CD4-positive, alpha-beta memory T cell (primary cell): ENCODE measurements around the gene CAPZB. TPM values are rescaled to one million over a fixed set of nuclear protein-coding genes. Genes with fewer than 3 reads are reported as not detected.

ENCODE experiments used
- CTCF ChIA-PET: fragments of 350-600 bp; sonication (Branson Sonifier 250); formaldehyde crosslinking; loops from one replicate; lab custom pipeline; 2021; ENCODE audit warnings: inconsistent platforms; ENCODE audit not compliant: partially characterized antibody; lab: Charles Lee
- POLR2A ChIA-PET: fragments of 350-600 bp; sonication (Branson Sonifier 250); formaldehyde crosslinking; loops from one replicate; lab custom pipeline; 2021; ENCODE audit not compliant: partially characterized antibody; lab: Charles Lee
- DNase-seq, 5 donors: peaks; one replicate each; pipeline versions ENCODE4 v3.0.0 to v3.0.0-alpha.2; 2020 to 2022; ENCODE audit warnings: mixed read lengths in 1 of 5
- H3K27ac ChIP-seq: one replicate; pipeline ENCODE4 v1.7.0; 2013; ENCODE audit warnings: low read depth, low read length
- H3K27me3 ChIP-seq: 2 replicates; pipeline ENCODE4 v1.7.0; 2013; ENCODE audit warnings: mild to moderate bottlenecking, low read length, moderate library complexity; ENCODE audit not compliant: insufficient read depth
- H3K36me3 ChIP-seq: 2 replicates; pipeline ENCODE4 v1.7.0; 2013; ENCODE audit warnings: mild to moderate bottlenecking, low read length, moderate library complexity; ENCODE audit not compliant: insufficient read depth
- H3K4me1 ChIP-seq: 2 replicates; pipeline ENCODE4 v1.7.0; 2013; ENCODE audit warnings: mild to moderate bottlenecking, low read length, moderate library complexity; ENCODE audit not compliant: insufficient read depth
- H3K4me3 ChIP-seq, 2 donors: one replicate each; pipeline ENCODE4 v1.7.0; 2013; ENCODE audit warnings: low read length in 2 of 2, mild to moderate bottlenecking in 1 of 2
- H3K9me3 ChIP-seq, 2 donors: one replicate each; pipeline ENCODE4 v1.7.0; 2013; ENCODE audit warnings: low read length in 2 of 2, control low read depth in 1 of 2; ENCODE audit not compliant: control insufficient read depth in 1 of 2
- H3K27ac Mint-ChIP-seq, 7 donors: one replicate each; pipeline ENCODE4 v1.8.0; 2020 to 2021; ENCODE audit warnings: mixed read lengths in 7 of 7, mild to moderate bottlenecking in 6 of 7, inconsistent platforms in 3 of 7, moderate library complexity in 3 of 7
- H3K27me3 Mint-ChIP-seq, 2 donors: one replicate each; pipeline ENCODE4 v1.8.0; 2020 to 2021; ENCODE audit warnings: mixed read lengths in 2 of 2
- H3K36me3 Mint-ChIP-seq, 2 donors: one replicate each; pipeline ENCODE4 v1.8.0; 2020 to 2021; ENCODE audit warnings: mixed read lengths in 2 of 2, inconsistent platforms in 1 of 2, mild to moderate bottlenecking in 1 of 2
- H3K4me1 Mint-ChIP-seq, 4 donors: one replicate each; pipeline ENCODE4 v1.8.0; 2020 to 2021; ENCODE audit warnings: mixed read lengths in 4 of 4, mild to moderate bottlenecking in 1 of 4
- H3K4me3 Mint-ChIP-seq, 8 donors: one replicate each; pipeline ENCODE4 v1.8.0; 2020 to 2021; ENCODE audit warnings: mixed read lengths in 8 of 8, mild to moderate bottlenecking in 7 of 8, moderate library complexity in 6 of 8, inconsistent platforms in 3 of 8
- H3K9me3 Mint-ChIP-seq, 8 donors: one replicate each; pipeline ENCODE4 v1.8.0; 2020 to 2021; ENCODE audit warnings: mixed read lengths in 8 of 8, mild to moderate bottlenecking in 5 of 8, inconsistent platforms in 3 of 8, moderate library complexity in 1 of 8
- intact Hi-C: fragments of 100-400 bp; cut with micrococcal nuclease; formaldehyde crosslinking; loops from one replicate; pipeline ENCODE4 v1.15.1; 2023
- polyA plus RNA-seq, 2 donors: library from polyadenylated mRNA; unstranded; fragments of 300-500 nt; fragmentation: Illumina TruSeq; gene quantifications; one replicate each; pipeline ENCODE4 v1.2.3, GENCODE V29; 2021
- total RNA-seq, 2 experiments: library from RNA; stranded (reverse); gene quantifications; one replicate each; pipeline ENCODE4 v1.2.3, GENCODE V29; 2021

The CAPZB gene
- total and polyA plus RNA-seq, 4 experiments from 2014 or later = 244 to 602 (median 346) TPM

DNA sequence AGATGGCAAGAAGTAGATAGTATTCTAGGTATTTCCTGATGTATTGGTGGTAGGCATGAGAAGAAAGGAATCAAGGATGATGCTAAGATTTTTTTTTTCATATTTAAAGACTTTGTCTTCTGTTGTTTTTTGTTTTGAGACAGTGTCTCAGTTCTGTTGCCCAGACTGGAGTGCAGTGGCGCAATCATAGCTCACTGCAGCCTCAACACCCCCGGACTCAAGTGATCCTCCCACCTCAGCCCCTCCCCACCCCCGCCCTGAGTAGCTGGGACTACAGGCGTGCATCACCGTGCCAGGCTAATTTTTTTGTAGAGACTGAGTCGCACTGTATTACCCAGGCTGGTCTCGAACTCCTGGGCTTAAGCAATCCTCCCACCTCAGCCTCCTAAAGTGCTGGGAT, 2.8 kb upstream of the CAPZB start:
- peaks cover 32 to 65% (median 50%) of the 10 kb centered on the region in 4 donors for H3K4me1 Mint-ChIP-seq
- CTCF ChIA-PET = interaction anchor here (0.8 to 4.7 kb wide), 19 partner anchors 15 to 167 kb away, joined by 3 to 55 read pairs (median 4); no protein-coding TSS in a partner anchor
- DNase-seq = no peak
- H3K36me3 ChIP-seq = no peaks in the 10 kb centered on the region
- peaks cover 10 to 17% of the 10 kb centered on the region in 2 donors for H3K36me3 Mint-ChIP-seq
- POLR2A ChIA-PET = interaction anchor here (0.7 to 23.9 kb wide), 8 partner anchors 12 to 159 kb away, joined by 3 to 734 read pairs (median 11); a partner anchor contains a TSS
- no peaks in the 10 kb centered on the region for H3K27me3 ChIP-seq
- H3K27me3 Mint-ChIP-seq = no peaks in the 10 kb centered on the region
- H3K4me1 ChIP-seq = peaks cover 37% of the 10 kb centered on the region
- H3K27ac ChIP-seq = peak overlapping the region; percentile 22
- intact Hi-C loops = loop anchor here (5.0 kb wide), 4 partner anchors 51 to 236 kb away; partner anchors contain the start of genes AKR7A2, EMC1, MRTO4 and SLC66A1
- H3K4me3 Mint-ChIP-seq = peak overlapping the region in 5 of 8 donors; percentile 42 to 82 (median 77)
- H3K9me3 Mint-ChIP-seq = no peaks in the 10 kb centered on the region
- H3K27ac Mint-ChIP-seq = peak overlapping the region; percentile 76 to 96 (median 91)
- no peaks in the 10 kb centered on the region for H3K9me3 ChIP-seq
- no peak overlapping the region for H3K4me3 ChIP-seq

DNA sequence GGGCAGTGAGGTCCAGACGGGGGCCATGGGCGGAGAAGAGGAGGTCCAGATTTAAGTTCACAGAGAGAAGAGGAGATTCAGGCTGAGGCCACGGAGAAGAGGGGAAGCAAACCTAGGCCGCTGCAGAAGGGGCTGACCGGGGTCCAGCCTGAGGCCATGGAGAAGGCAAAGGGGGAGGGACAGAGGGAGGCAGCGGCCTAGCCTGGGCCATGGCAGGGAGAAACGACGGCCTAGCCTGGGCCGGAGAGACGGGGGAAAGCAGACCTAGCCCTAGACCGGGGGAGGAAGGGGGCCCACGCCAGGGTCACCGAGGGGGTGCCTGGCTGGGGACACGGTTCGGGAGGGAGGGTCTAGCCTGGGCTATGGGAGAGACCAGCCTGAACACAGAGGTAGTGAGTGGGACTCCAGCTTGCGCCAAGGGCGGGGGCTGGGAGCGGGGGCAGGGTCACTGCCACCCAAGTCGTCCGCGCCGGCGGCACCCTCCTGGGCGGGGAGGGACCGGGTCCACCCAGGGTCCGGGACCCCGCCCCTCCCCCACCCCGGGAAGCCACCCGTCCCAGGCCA, 459 bp downstream of the CAPZB start:
- Mint-ChIP-seq H3K9me3 (no peaks in the 10 kb centered on the region), H3K4me1 (peaks cover 51 to 76% (median 62%) of the 10 kb centered on the region in 4 donors), H3K27me3 (no peaks in the 10 kb centered on the region), H3K4me3 (peak overlapping the region; percentile 91 to 98 (median 94)), H3K27ac (peak overlapping the region; percentile 94 to 99 (median 97)), H3K36me3 (peaks cover 14 to 36% of the 10 kb centered on the region in 2 donors)
- POLR2A ChIA-PET = interaction anchor here (0.8 to 23.9 kb wide), 11 partner anchors 19 to 582 kb away, joined by 3 to 734 read pairs (median 5); partner anchors contain the start of gene NBL1
- peak overlapping the region; percentile 89 for H3K27ac ChIP-seq
- CTCF ChIA-PET = interaction anchor here (3.9 to 4.7 kb wide), 2 partner anchors 93 to 98 kb away, joined by 35 to 55 read pairs; no protein-coding TSS in a partner anchor
- no peaks in the 10 kb centered on the region for H3K27me3 ChIP-seq
- H3K4me3 ChIP-seq = peak overlapping the region; percentile 87 to 88
- peak in 2 of 5 donors; percentile 30 to 58 for DNase-seq
- peaks cover 8% of the 10 kb centered on the region for H3K36me3 ChIP-seq
- H3K9me3 ChIP-seq = no peaks in the 10 kb centered on the region
- intact Hi-C loops = loop anchor here (1.0 to 5.0 kb wide), 7 partner anchors 8 to 233 kb away; partner anchors contain the start of genes AKR7A2, EMC1, MRTO4 and SLC66A1
- H3K4me1 ChIP-seq = peaks cover 70% of the 10 kb centered on the region

GRCh38 chr1:19484338-19484797, 971 bp downstream of the CAPZB start:
- POLR2A ChIA-PET = interaction anchor here (0.8 to 23.9 kb wide), 12 partner anchors 19 to 167 kb away, joined by 3 to 734 read pairs (median 6); partner anchors contain the start of gene NBL1
- H3K9me3 Mint-ChIP-seq = no peaks in the 10 kb centered on the region

GRCh38 chr1:19483691-19484090, 1.6 kb downstream of the CAPZB start:
- Histone ChIP-seq H3K36me3 (peaks cover 8% of the 10 kb centered on the region), H3K27ac (peak overlapping the region; percentile 89), H3K4me1 (peaks cover 81% of the 10 kb centered on the region), H3K27me3 (no peaks in the 10 kb centered on the region), H3K4me3 (peak overlapping the region; percentile 87 to 88), H3K9me3 (no peaks in the 10 kb centered on the region)
- peak overlapping the region; percentile 94 to 99 (median 97) for H3K27ac Mint-ChIP-seq
- intact Hi-C loops = no loop called here
- peaks cover 14 to 47% of the 10 kb centered on the region in 2 donors for H3K36me3 Mint-ChIP-seq
- ChIA-PET CTCF (interaction anchor here (1.0 to 2.4 kb wide), 6 partner anchors 11 to 99 kb away, joined by 3 to 10 read pairs (median 6); no protein-coding TSS in a partner anchor), POLR2A (interaction anchor here (1.0 to 23.9 kb wide), 12 partner anchors 18 to 161 kb away, joined by 3 to 734 read pairs (median 5); partner anchors contain the start of gene NBL1)
- peaks cover 58 to 86% (median 70%) of the 10 kb centered on the region in 4 donors for H3K4me1 Mint-ChIP-seq
- no peaks in the 10 kb centered on the region for H3K9me3 Mint-ChIP-seq
- H3K27me3 Mint-ChIP-seq = no peaks in the 10 kb centered on the region
- H3K4me3 Mint-ChIP-seq = peak overlapping the region; percentile 91 to 98 (median 94)
- DNase-seq = no peak

More at GRCh38 chr1:19484338-19484797, 971 bp downstream of the CAPZB start:
- Histone ChIP-seq H3K27ac (peak overlapping the region; percentile 89), H3K9me3 (no peaks in the 10 kb centered on the region), H3K4me1 (peaks cover 75% of the 10 kb centered on the region), H3K36me3 (peaks cover 8% of the 10 kb centered on the region), H3K4me3 (peak overlapping the region; percentile 87 to 88), H3K27me3 (no peaks in the 10 kb centered on the region)
- Mint-ChIP-seq H3K36me3 (peaks cover 14 to 41% of the 10 kb centered on the region in 2 donors), H3K4me3 (peak overlapping the region; percentile 91 to 98 (median 94)), H3K4me1 (peaks cover 55 to 81% (median 67%) of the 10 kb centered on the region in 4 donors), H3K27me3 (no peaks in the 10 kb centered on the region), H3K27ac (peak overlapping the region; percentile 94 to 99 (median 97))
- CTCF ChIA-PET = interaction anchor here (1.0 to 4.7 kb wide), 3 partner anchors 23 to 98 kb away, joined by 3 to 35 read pairs (median 10); no protein-coding TSS in a partner anchor
- peak in 2 of 5 donors; percentile 22 to 43 for DNase-seq
- intact Hi-C loops = no loop called here

DNA sequence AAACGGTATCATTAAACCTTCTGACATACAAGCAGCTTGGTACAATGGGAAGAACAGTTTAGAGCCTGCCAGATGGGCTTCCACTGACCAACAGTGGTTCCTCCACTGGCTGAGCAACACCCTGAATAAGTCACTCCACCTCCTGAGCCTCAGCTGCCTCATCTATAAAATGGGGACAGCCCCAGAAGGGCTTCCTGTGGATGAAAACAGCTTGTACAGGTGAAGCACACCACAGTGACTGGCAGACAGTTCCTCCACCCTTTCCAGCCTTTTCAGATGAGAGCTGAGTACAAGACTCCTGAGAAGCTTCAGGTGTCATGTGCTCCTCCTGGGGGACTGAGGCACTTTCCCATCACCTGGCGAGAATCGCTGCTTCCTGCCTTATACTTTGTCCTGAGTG, 2.1 kb downstream of the CAPZB start:
- Mint-ChIP-seq H3K36me3 (peaks cover 14 to 51% of the 10 kb centered on the region in 2 donors), H3K27me3 (no peaks in the 10 kb centered on the region), H3K4me1 (peaks cover 59 to 86% (median 71%) of the 10 kb centered on the region in 4 donors), H3K27ac (peak overlapping the region; percentile 94 to 99 (median 97)), H3K9me3 (no peaks in the 10 kb centered on the region), H3K4me3 (peak overlapping the region; percentile 91 to 98 (median 94))
- peaks cover 81% of the 10 kb centered on the region for H3K4me1 ChIP-seq
- POLR2A ChIA-PET = interaction anchor here (0.7 to 23.9 kb wide), 13 partner anchors 17 to 161 kb away, joined by 3 to 734 read pairs (median 5); partner anchors contain the start of gene NBL1
- CTCF ChIA-PET = interaction anchor here (1.0 to 2.4 kb wide), 9 partner anchors 11 to 168 kb away, joined by 3 to 10 read pairs (median 6); no protein-coding TSS in a partner anchor
- peak overlapping the region; percentile 4 to 88 for H3K4me3 ChIP-seq
- no peaks in the 10 kb centered on the region for H3K9me3 ChIP-seq
- peaks cover 8% of the 10 kb centered on the region for H3K36me3 ChIP-seq
- no peaks in the 10 kb centered on the region for H3K27me3 ChIP-seq
- peak overlapping the region; percentile 89 for H3K27ac ChIP-seq
- DNase-seq = peak in 3 of 5 donors; percentile 31 to 64 (median 45)
- intact Hi-C loops = no loop called here

DNA sequence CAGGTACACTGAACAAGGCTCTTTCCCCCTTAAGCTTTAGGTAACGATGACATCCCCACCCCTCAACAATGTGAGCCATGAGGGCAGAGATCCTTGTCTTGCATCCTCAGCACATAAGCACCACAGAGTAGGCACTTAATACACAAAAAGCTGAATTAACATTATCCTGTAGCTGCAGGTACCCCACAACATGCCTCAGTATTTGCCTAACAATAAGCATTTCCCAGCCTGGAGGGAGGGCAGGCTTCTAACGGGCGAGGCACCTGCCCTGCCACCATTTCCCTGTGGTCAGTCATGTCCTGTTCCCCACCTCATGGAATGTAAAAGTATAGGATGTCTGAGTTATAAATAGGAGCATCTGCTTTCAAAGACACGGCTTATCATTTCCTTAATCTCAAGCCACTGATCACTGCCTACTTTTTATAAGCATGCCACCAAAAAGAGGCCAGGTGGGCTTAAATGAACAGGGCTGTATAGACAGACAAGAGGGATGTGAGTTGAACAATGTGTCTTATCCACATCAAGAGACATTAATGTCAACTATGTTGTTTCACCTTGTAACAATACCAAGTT, 3.4 kb downstream of the CAPZB start:
- H3K9me3 Mint-ChIP-seq = no peaks in the 10 kb centered on the region
- Histone ChIP-seq H3K4me3 (peak overlapping the region in 1 of 2 donors; percentile 20), H3K27me3 (no peaks in the 10 kb centered on the region), H3K4me1 (peaks cover 81% of the 10 kb centered on the region), H3K27ac (peak overlapping the region; percentile 89), H3K9me3 (no peaks in the 10 kb centered on the region), H3K36me3 (peaks cover 8% of the 10 kb centered on the region)
- intact Hi-C loops = no loop called here
- peaks cover 65 to 88% (median 73%) of the 10 kb centered on the region in 4 donors for H3K4me1 Mint-ChIP-seq
- peak overlapping the region; percentile 66 to 99 (median 74) for H3K27ac Mint-ChIP-seq
- peaks cover 14 to 62% of the 10 kb centered on the region in 2 donors for H3K36me3 Mint-ChIP-seq
- DNase-seq = no peak
- ChIA-PET CTCF (interaction anchor here (1.0 to 2.4 kb wide), 6 partner anchors 9 to 169 kb away, joined by 3 to 9 read pairs (median 6); no protein-coding TSS in a partner anchor), POLR2A (interaction anchor here (0.9 to 23.9 kb wide), 4 partner anchors 16 to 115 kb away, joined by 3 to 734 read pairs (median 12); a partner anchor contains a TSS)
- peak overlapping the region; percentile 67 to 98 (median 93) for H3K4me3 Mint-ChIP-seq
- no peaks in the 10 kb centered on the region for H3K27me3 Mint-ChIP-seq
